HG03280 (cell line): Measurements from ENCODE around the gene RSPRY1.

Experiments
- ATAC-seq: cut with Tn5 transposase; IDR thresholded peaks from one replicate; pipeline ENCODE4 v1.9.1; 2021; ENCODE audit warnings: mild to moderate bottlenecking, moderate library complexity; ENCODE audit not compliant: unreplicated experiment

RSPRY1 gene

DNA sequence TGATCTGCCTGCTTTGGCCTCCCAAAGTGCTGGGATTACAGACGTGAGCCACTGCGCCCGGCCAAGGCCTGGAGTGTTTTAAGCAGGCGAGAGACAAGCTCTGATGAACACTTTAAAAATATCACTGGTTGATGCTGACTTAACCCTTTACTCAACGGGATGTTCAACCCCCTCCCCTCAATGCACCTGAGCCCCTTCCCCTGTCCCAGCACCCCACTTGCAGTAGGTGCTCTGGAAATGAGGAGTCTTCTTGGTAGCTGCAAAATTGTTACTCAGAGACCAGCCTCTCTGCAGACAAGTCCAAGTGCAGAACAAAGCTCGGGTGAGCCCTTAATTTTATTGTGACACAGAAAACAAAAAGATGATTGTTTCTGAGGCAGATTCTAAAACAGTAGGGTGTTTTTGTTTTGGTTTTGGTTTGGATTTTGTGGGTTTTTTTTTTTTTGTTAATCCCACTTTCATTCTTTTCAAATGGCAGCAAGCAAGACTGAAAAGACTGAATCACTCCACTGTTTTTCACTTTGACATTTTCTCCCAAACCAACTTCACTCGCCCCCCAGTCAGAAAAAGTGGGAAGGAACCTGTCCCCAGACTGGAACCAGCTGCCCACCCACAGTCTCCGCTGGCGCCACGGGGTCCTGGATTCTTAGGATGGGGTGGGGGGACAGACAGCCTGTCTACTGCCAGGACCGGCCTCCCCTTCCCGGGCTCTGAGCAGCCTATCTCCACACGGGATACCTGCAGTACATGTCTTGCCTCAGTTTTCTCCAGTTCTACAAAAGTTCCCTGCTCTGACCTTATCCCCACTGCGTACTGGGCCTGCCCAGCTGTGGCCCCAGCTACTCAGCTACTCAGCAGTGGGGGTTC, 103.5 kb downstream of the RSPRY1 start:
- ATAC-seq: no peak
